ENCODE measurements around the gene H3-3A.

Gene H3-3A

DNA sequence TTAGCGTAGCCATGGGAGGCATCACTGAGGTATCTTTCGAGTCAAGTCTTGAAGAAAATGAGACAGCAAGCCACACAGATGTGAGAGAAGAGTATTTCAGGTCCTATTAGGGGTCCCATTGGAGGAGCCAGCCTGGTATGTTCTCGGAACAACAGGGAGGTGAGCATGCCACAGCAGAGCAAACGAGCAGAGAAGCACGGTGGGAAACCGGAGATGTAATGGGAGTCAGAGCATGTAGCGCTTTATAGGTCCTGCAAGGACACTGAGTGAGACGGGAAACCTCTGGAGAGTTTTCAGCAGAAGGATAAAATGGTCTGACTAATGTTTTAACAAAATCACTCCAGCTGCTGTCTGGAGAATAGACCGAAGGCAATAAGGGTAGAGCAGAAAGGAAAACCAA, 15.9 kb downstream of the H3-3A start:
- DNase-seq (ENCODE audit: low read depth), result no peak
- TF ChIP-seq, protein P1, sequence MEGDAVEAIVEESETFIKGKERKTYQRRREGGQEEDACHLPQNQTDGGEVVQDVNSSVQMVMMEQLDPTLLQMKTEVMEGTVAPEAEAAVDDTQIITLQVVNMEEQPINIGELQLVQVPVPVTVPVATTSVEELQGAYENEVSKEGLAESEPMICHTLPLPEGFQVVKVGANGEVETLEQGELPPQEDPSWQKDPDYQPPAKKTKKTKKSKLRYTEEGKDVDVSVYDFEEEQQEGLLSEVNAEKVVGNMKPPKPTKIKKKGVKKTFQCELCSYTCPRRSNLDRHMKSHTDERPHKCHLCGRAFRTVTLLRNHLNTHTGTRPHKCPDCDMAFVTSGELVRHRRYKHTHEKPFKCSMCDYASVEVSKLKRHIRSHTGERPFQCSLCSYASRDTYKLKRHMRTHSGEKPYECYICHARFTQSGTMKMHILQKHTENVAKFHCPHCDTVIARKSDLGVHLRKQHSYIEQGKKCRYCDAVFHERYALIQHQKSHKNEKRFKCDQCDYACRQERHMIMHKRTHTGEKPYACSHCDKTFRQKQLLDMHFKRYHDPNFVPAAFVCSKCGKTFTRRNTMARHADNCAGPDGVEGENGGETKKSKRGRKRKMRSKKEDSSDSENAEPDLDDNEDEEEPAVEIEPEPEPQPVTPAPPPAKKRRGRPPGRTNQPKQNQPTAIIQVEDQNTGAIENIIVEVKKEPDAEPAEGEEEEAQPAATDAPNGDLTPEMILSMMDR (conservative IDR thresholded peaks at IDR 0.05; ENCODE audit: control insufficient read depth, insufficient read depth, low read depth, low read length), result no peak
- H3K4me3 ChIP-seq (ENCODE audit: control insufficient read depth, low read depth, low read length), result no peak overlapping the region

DNA sequence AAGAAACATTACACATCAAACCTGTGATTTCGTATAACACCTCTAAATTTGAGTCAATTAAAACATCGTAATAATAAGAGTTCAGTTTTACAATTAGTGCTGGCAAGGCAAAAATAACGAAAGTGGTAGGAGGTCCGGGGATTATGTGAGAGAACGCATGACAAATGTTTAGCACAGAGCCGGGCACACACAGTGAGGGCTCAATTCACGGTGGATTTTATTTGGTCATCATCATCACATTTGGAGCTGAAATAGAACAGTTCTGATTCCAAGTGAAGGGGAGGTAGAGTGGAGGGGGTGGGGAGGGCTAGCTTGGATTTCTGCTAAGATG, 20.0 kb downstream of the H3-3A start:
- H3K4me3 ChIP-seq (ENCODE audit: control insufficient read depth, low read depth, low read length), result peak overlapping the region; percentile 64
- no peak for DNase-seq (ENCODE audit: low read depth)
- TF ChIP-seq, protein P1 (conservative IDR thresholded peaks at IDR 0.05; ENCODE audit: control insufficient read depth, insufficient read depth, low read depth, low read length), result no peak

DNA sequence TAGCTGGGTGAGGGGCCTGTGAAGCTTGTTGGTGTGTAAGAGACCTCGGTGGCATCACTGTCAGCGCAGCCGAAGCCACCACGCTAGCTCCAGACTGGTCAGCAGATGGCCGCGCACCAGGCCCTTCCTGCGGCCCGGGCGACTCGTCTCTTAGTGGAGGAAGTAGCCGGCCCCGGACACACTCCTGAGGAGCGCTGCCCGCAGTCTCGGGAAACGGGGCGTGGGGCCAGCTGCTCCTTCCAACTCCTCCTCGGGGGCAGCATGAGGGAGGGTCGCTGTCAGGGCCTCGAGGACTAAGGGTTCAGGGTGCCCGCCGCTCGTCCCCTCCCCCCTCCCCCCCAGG, 20.4 kb downstream of the H3-3A start:
- DNase-seq (ENCODE audit: low read depth), result peak; percentile 33
- peak overlapping the region; percentile 64 for H3K4me3 ChIP-seq (ENCODE audit: control insufficient read depth, low read depth, low read length)
- TF ChIP-seq, protein P1 (conservative IDR thresholded peaks at IDR 0.05; ENCODE audit: control insufficient read depth, insufficient read depth, low read depth, low read length), result no peak

DNA sequence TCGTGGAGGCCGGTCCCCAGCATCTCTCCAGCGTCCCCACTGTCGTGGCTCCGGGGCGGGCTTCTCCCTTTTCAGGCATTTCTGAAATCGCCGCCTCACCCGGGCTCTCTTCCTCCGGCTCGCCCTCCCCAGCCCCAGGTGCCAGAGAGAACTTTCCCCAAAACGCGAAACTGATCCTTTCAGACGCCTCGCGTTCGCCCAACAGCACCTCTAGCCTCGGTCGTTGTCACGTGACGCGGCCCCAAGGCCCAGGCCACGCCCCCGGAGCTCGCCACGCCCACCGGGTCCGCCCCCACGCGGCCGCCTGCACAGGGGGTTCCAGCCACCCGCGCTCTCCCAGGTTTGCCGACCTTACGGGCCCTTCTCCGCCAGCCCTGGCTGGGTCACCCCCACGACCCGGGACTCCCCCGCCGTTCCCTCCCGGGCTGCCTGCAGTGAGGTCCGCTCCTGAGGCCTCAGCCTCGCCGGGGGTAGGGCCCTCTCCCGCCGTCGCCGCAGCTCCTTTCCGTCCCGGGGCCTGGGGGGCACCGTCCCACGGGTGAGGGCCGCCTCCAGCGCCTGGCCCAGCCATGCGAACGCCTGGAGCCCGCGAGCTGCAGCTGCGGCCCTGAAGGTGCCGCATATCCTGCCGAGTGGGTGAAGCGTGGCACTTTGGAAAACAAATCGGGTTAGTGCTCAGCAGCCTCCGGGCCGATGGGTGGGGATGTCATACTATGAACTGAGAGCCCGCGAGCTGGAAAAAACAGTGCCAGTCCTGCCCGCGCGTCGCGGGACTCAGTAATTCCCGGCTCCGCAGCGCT, 21.0 kb downstream of the H3-3A start:
- TF ChIP-seq, protein P1 (conservative IDR thresholded peaks at IDR 0.05; ENCODE audit: control insufficient read depth, insufficient read depth, low read depth, low read length), result no peak

DNA sequence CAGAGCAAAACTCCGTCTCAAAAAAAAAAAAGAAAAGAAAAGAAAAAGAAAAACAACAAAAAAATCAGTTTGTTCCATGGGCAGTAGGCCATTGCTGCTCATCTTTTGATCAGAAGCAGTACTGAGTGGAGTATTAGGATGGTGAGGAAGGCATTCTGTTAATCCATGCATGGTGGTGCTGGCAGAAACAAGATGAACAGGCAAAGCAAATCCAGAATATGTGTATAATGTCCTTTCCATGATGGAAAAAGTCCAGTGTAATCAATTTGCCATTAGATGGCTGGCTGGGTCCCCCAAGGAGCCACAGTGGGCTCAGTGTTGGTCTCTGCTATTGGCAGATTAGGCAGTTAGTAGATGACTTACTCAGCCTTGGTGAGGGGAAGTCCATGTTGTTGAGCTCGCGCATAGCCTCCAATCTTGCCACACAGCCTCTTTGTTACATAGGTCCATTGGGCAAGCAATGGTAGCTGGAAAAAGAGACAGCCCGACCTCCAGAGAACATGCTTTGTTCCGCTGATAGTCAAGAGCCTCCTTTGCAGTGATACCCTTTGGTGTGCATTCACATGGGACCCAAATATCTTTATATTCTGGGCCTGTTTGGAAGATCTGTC, 23.3 kb downstream of the H3-3A start:
- no peak for DNase-seq (ENCODE audit: low read depth)
- H3K4me3 ChIP-seq (ENCODE audit: control insufficient read depth, low read depth, low read length), result no peak overlapping the region
- TF ChIP-seq, protein P1 (conservative IDR thresholded peaks at IDR 0.05; ENCODE audit: control insufficient read depth, insufficient read depth, low read depth, low read length), result no peak

More for the DNA sequence above, 21.0 kb downstream of the H3-3A start:
- peak; percentile 70 for DNase-seq (ENCODE audit: low read depth)
- H3K4me3 ChIP-seq (ENCODE audit: control insufficient read depth, low read depth, low read length), result peak overlapping the region; percentile 64

DNA sequence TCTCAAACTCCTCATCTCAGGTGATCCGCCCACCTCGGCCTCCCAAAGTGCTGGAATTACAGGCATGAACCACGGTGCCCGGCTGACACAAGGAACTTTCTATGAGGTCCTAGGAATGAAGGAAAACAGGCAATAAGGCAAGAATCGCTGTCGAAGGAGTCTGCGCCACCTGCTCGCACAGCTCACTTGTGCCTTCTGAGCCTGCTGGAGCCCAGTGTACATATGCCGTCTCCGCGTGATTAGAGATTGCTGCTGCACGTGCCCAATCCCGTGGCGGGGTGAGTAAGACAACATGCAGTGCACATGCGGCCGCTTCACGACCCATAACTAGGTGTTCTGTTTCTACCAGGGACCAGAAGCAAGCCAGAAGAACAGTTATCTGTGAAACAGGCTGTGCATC, 24.3 kb downstream of the H3-3A start:
- H3K4me3 ChIP-seq (ENCODE audit: control insufficient read depth, low read depth, low read length), result no peak overlapping the region

More for the DNA sequence above, 24.3 kb downstream of the H3-3A start:
- TF ChIP-seq, protein P1 (conservative IDR thresholded peaks at IDR 0.05; ENCODE audit: control insufficient read depth, insufficient read depth, low read depth, low read length), result no peak
- DNase-seq (ENCODE audit: low read depth), result no peak

Data from fibroblast of mammary gland (primary cell).